Neural cell (in vitro differentiated cells): Measurements from ENCODE around the gene OGA. TPM values are rescaled to one million over a fixed set of nuclear protein-coding genes. Genes with fewer than 3 reads are reported as not detected.

Source experiments
- H2AFZ ChIP-seq: fragments of 200-600, 300-800 bp; sonication (generic), shearing (Covaris generic); 2 replicates; pipeline ENCODE4 v1.6.0; 2014; ENCODE audit warnings: low read depth, mild to moderate bottlenecking, antibody characterized with exemption, low read length, moderate library complexity
- H3F3A ChIP-seq: fragments of 200-600 bp; shearing (Covaris generic); 2 replicates; pipeline ENCODE4 v1.6.1; 2016; ENCODE audit warnings: mild to moderate bottlenecking, moderate library complexity, mixed read lengths, antibody characterized with exemption, low read length; ENCODE audit not compliant: insufficient read depth, poor library complexity, severe bottlenecking
- H3K27ac ChIP-seq: fragments of 200-600, 300-800 bp; sonication (generic), shearing (Covaris generic); 2 replicates; pipeline ENCODE4 v1.5.1; 2014; ENCODE audit warnings: mild to moderate bottlenecking, low read length, moderate library complexity
- H3K27me3 ChIP-seq: fragments of 300-800, 200-600 bp; sonication (generic), shearing (Covaris generic); 2 replicates; pipeline ENCODE4 v1.6.0; 2014; ENCODE audit warnings: mild to moderate bottlenecking, low read depth, low read length, moderate library complexity; ENCODE audit not compliant: insufficient read depth
- H3K36me3 ChIP-seq: fragments of 300-800, 200-600 bp; sonication (generic), shearing (Covaris generic); 2 replicates; pipeline ENCODE4 v1.5.1; 2014; ENCODE audit warnings: mild to moderate bottlenecking, antibody characterized with exemption, low read length, moderate library complexity; ENCODE audit not compliant: insufficient read depth
- H3K4me2 ChIP-seq: fragments of 300-800, 200-600 bp; sonication (generic), shearing (Covaris generic); 2 replicates; pipeline ENCODE4 v1.6.0; 2014; ENCODE audit warnings: mild to moderate bottlenecking, low read length
- H3K4me3 ChIP-seq: fragments of 300-800, 200-600 bp; sonication (generic), shearing (Covaris generic); 2 replicates; pipeline ENCODE4 v1.5.1; 2014; ENCODE audit warnings: mild to moderate bottlenecking, low read length, moderate library complexity
- H3K79me2 ChIP-seq: fragments of 200-600 bp; shearing (Covaris generic); replicated peaks from 2 replicates; pipeline ENCODE4 v1.6.0; 2014; ENCODE audit warnings: mild to moderate bottlenecking, low read length, moderate library complexity; ENCODE audit not compliant: insufficient read depth
- H3K9ac ChIP-seq: fragments of 300-800, 200-600 bp; sonication (generic), shearing (Covaris generic); 2 replicates; pipeline ENCODE4 v1.6.1; 2016; ENCODE audit warnings: mild to moderate bottlenecking, low read length, mixed read lengths
- H3K9me2 ChIP-seq: fragments of 200-600 bp; shearing (Covaris generic); 2 replicates; pipeline ENCODE4 v1.6.1; 2016; ENCODE audit warnings: mild to moderate bottlenecking, low read length, mixed read lengths; ENCODE audit not compliant: insufficient read depth
- H3K9me3 ChIP-seq: fragments of 200-600, 300-800 bp; sonication (generic), shearing (Covaris generic); 2 replicates; pipeline ENCODE4 v1.6.1; 2016; ENCODE audit warnings: mild to moderate bottlenecking, mixed run types, low read length, moderate library complexity, mixed read lengths
- H4K20me1 ChIP-seq: fragments of 200-600 bp; shearing (Covaris generic); 2 replicates; pipeline ENCODE4 v1.6.1; 2016; ENCODE audit warnings: mild to moderate bottlenecking, mixed run types; ENCODE audit not compliant: insufficient read depth
- CTCF ChIP-seq: fragments of 450-650 bp; IDR thresholded peaks from 2 replicates; pipeline ENCODE4 v1.5.1; 2014; ENCODE audit warnings: antibody characterized with exemption, mild to moderate bottlenecking, moderate library complexity; ENCODE audit not compliant: poor library complexity, severe bottlenecking
- EP300 ChIP-seq: fragments of 450-650 bp; conservative IDR thresholded peaks from 2 replicates; pipeline ENCODE4 v1.6.1; 2014; ENCODE audit warnings: antibody characterized with exemption, mild to moderate bottlenecking, moderate library complexity; ENCODE audit not compliant: poor library complexity, severe bottlenecking
- EZH2 ChIP-seq: fragments of 200-600, 300-800 bp; shearing (Covaris generic), sonication (generic); IDR thresholded peaks from 2 replicates; pipeline ENCODE4 v1.6.1; 2014; ENCODE audit warnings: antibody characterized with exemption, low read length, borderline replicate concordance, mild to moderate bottlenecking; ENCODE audit not compliant: insufficient read depth, poor library complexity, severe bottlenecking
- MXI1 ChIP-seq: fragments of 450-650 bp; conservative IDR thresholded peaks from 2 replicates; pipeline ENCODE4 v1.6.1; 2014; ENCODE audit warnings: antibody characterized with exemption, mild to moderate bottlenecking; ENCODE audit not compliant: poor library complexity, severe bottlenecking
- POLR2AphosphoS5 ChIP-seq: IDR thresholded peaks from 2 replicates; pipeline ENCODE4 v1.6.1; 2012
- RAD21 ChIP-seq: fragments of 450-650 bp; conservative IDR thresholded peaks from 2 replicates; pipeline ENCODE4 v1.6.1; 2014; ENCODE audit warnings: antibody characterized with exemption, mild to moderate bottlenecking, moderate library complexity
- REST ChIP-seq: IDR thresholded peaks from 2 replicates; pipeline ENCODE4 v1.6.1; 2012; ENCODE audit warnings: borderline replicate concordance
- SMC3 ChIP-seq: fragments of 450-650 bp; conservative IDR thresholded peaks from 2 replicates; pipeline ENCODE4 v1.6.1; 2014; ENCODE audit warnings: antibody characterized with exemption, mild to moderate bottlenecking, moderate library complexity; ENCODE audit not compliant: poor library complexity
- TAF1 ChIP-seq: IDR thresholded peaks from 2 replicates; pipeline ENCODE4 v1.6.1; 2012; ENCODE audit warnings: low read depth
- polyA plus RNA-seq: library from polyadenylated mRNA; depleted of rRNA; stranded (reverse); fragments of >200 nt; gene quantifications from 2 replicates; pipeline ENCODE4 v1.2.3, GENCODE V29; 2014

Gene OGA
- polyA plus RNA-seq, 1 donor from 2014 or later = 357 TPM

- Histone ChIP-seq H3K79me2 (peaks cover 84% of the 10 kb centered on the region), H3K4me2 (peak overlapping the region; percentile 61), H4K20me1 (peaks cover 81% of the 10 kb centered on the region), H3K9me2 (no peaks in the 10 kb centered on the region), H3F3A (peaks cover 5% of the 10 kb centered on the region), H3K27me3 (no peaks in the 10 kb centered on the region), H3K9ac (peak overlapping the region; percentile 14), H3K4me3 (peak overlapping the region; percentile 99), H3K36me3 (peaks cover 10% of the 10 kb centered on the region), H2AFZ (no peak overlapping the region), H3K9me3 (no peaks in the 10 kb centered on the region), H3K27ac (no peak overlapping the region)
- TF ChIP-seq SMC3 (no peak), EP300 (no peak), REST (no peak), CTCF (no peak), TAF1 (no peak), POLR2AphosphoS5 (no peak), EZH2 (no peak), RAD21 (no peak), MXI1 (no peak)
These were observed 3.7 kb downstream of the OGA start for GRCh38 chr10:101814466-101815071.

- Histone ChIP-seq H3K9me2 (no peaks in the 10 kb centered on the region), H3K4me3 (peak overlapping the region; percentile 99), H3K4me2 (peak overlapping the region; percentile 25), H3K9me3 (no peaks in the 10 kb centered on the region), H3K9ac (no peak overlapping the region), H3K27me3 (no peaks in the 10 kb centered on the region), H4K20me1 (peaks cover 81% of the 10 kb centered on the region), H3K36me3 (peaks cover 11% of the 10 kb centered on the region), H3K27ac (no peak overlapping the region), H3K79me2 (peaks cover 98% of the 10 kb centered on the region), H2AFZ (no peak overlapping the region), H3F3A (peaks cover 5% of the 10 kb centered on the region)
- no peak for TF ChIP-seq REST
- TF ChIP-seq MXI1 = no peak
- no peak for TF ChIP-seq TAF1
- TF ChIP-seq EZH2 = no peak
- no peak for TF ChIP-seq POLR2AphosphoS5
- no peak for TF ChIP-seq EP300
- TF ChIP-seq RAD21 = no peak
These were observed 5.6 kb downstream of the OGA start for GRCh38 chr10:101812606-101813005.
